ENCODE data around the gene ATG101.

DNA sequence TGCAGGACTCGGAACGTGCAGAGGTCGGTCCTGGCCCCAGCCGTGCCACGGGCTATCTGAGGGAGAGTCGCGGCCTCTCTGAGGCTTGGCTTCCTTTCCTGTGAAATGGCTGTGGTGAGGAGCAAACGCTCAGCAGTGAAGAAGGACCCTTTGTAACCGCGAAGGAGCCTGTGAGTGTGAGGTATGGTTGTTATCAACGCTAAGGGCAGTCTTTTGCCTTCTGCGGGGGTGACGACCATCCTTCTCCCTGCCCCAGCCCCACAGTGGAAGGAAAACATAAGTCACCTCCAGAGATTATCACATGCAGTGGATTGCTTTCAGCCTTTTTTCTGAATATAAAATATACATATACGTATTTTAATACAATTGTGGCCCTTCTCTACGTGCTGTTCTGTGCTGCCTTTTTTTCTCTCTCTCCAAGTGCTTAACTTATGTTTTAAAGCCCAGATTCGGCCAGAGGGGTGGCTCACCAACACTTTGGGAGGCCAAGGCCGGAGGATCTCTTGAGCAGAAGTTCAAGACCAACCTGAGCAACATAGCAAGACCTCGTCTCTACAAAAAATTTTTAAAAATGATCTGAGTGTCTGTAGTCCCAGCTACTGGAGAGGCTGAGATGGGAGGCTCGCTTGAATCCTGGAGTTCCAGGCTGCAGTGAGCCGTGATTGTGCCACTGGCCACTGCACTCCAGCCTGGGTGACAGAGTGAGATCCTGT, 45.6 kb upstream of the ATG101 start:
- TF ChIP-seq, protein P1, sequence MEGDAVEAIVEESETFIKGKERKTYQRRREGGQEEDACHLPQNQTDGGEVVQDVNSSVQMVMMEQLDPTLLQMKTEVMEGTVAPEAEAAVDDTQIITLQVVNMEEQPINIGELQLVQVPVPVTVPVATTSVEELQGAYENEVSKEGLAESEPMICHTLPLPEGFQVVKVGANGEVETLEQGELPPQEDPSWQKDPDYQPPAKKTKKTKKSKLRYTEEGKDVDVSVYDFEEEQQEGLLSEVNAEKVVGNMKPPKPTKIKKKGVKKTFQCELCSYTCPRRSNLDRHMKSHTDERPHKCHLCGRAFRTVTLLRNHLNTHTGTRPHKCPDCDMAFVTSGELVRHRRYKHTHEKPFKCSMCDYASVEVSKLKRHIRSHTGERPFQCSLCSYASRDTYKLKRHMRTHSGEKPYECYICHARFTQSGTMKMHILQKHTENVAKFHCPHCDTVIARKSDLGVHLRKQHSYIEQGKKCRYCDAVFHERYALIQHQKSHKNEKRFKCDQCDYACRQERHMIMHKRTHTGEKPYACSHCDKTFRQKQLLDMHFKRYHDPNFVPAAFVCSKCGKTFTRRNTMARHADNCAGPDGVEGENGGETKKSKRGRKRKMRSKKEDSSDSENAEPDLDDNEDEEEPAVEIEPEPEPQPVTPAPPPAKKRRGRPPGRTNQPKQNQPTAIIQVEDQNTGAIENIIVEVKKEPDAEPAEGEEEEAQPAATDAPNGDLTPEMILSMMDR (IDR thresholded peaks at IDR 0.05): peak in 2 of 6 experiments; percentile 36 to 45
- no peak for TF ChIP-seq POLR2A (IDR thresholded peaks at IDR 0.05)
